Right ventricle myocardium superior (tissue), 1 donor: ENCODE measurements around the gene TWNK. TPM values are rescaled to one million over a fixed set of nuclear protein-coding genes. Genes with fewer than 3 reads are reported as not detected.

Source experiments
- ATAC-seq: fragments of 200-7000 bp; cut with Tn5 transposase; one replicate; pipeline ENCODE4 v1.9.1; 2020; ENCODE audit warnings: mild to moderate bottlenecking; ENCODE audit not compliant: poor library complexity
- DNase-seq: peaks from one replicate; pipeline ENCODE4 v3.0.0-alpha.2; 2020
- intact Hi-C: fragments of 100-400 bp; cut with DNase I; formaldehyde crosslinking; loops from one replicate; pipeline ENCODE4 v1.11.2; 2022
- microRNA-seq: library from miRNA; unstranded; fragments of <30 nt; microRNA quantifications from one replicate; pipeline ENCODE4 v1.2.0, GENCODE V29; 2020
- total RNA-seq: library from RNA; stranded (reverse); fragmentation: NEBNext Ultra II Directional; extraction: Animal tissue kit (Norgen Biotek cat#: 25700); gene quantifications from one replicate; pipeline ENCODE4 v1.2.1, GENCODE V29; 2021
- donor health status: DM: no; HTN: yes; CAD: no; lungs with severe emphysema.

The TWNK gene
- total RNA-seq, 1 donor from 2014 or later, result 6.4 TPM

DNA sequence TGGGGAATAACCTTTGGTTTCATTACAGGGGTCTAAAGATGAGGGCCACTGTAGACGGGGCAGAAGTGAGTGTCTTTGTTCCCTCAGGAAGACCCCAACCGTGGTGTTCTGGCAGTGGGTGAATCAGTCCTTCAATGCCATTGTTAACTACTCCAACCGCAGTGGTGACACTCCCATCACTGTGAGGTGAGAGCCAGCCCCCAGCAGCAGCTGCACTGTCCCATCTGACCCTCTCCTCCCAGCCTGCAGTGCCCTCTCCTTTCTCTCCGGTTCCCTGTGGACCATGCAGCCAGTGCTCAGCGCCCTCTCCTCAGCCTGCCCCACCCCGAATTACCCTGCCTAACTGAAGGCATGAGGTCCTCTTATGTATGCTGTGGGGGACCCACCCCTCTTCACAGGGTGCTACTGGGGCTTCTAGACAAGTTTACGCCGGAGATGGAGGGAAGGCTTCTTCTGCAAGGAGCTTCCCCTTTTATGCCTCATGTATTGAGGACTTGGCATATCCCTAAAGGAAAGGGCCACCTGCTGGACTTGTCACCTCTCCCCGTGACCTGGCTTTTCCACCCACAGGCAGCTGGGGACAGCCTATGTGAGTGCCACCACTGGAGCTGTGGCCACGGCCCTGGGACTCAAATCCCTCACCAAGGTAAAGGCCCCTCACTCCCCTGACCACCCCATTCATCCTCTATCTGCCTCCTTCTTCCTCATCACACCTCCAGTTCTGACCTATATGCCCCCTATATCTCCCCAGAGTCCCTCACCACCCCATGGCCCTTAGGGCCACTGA, 48.8 kb downstream of the TWNK start:
- intact Hi-C loops, result no loop called here
- ATAC-seq (no peak), DNase-seq (no peak)

DNA sequence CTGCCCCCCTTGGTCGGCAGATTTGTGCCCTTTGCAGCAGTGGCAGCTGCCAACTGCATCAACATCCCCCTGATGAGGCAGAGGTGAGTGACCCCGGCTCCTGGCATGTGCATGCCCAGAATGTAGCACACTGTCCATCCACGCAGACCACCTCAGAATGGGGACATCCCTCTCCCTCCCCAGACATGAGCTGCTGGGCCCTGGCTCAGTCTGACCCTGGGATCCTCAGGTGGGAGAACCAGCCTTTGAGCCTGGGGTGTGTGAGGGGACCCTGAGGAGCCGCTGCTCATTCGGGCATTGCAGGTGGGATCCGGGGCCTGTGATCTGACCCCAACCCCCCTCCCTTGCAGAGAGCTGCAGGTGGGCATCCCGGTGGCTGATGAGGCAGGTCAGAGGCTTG, 49.4 kb downstream of the TWNK start:
- ATAC-seq (no peak), DNase-seq (no peak)
- intact Hi-C loops, result no loop called here

DNA sequence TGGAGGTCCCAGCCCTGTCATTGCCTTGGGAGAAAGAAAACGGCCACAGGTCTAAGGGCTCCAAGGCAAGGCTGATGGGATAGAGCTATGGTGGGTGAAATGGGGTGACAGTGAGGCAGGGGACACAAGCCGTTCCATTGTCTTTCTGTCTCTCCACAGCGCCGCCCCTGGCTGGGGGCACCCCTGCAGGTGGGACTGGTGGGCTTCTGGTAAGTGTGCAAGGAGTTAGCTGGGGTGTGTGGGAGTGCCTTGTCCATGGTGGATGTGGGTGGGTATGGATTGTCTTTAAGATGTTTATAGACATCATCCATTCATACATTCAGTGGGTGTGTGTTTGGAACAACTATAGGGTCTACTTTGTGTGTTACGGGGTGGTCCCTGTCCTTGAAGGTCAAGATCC, 51.1 kb downstream of the TWNK start:
- intact Hi-C loops, result no loop called here
- DNase-seq, result no peak
- no peak for ATAC-seq

DNA sequence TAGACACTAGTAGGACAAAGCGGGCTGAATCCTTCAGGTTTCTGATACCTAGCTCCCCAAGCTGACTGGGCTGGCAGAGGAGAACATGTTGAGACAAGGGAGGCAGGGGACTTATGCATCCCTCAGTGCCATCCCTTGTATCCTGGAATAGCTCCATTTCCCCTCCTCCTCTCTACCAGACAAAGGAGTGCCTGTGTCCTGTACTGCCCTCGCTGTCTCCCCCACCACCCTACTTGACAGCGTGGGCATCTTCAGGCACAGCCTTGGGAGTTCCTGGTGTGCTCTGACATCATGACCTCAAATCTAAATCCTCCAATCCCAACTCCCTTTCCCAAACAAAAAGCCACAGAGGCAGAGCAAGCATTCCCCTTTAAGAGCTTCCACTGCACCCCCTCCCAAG, 52.7 kb downstream of the TWNK start:
- DNase-seq (no peak), ATAC-seq (no peak)
- intact Hi-C loops, result no loop called here

DNA sequence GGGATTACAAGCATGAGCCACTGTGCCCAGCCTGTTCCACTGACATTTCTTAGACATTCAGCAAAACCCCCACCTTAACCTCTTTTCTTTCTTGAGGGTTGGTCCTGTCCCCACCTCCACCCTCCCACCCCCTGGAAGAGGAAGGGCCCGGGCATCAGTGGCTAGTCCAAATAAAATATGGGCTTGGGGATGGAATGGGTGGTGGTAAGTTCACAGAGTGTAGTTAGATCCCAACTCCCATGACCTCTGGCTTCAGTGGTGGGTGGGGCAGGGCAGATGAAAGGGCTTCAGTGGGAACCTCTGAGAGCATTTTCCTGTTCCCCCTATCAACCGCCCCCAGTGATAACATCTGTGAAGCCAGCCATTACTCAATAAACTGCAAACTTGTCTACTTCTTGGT, 53.5 kb downstream of the TWNK start:
- DNase-seq (no peak), ATAC-seq (no peak)
- intact Hi-C loops, result no loop called here

DNA sequence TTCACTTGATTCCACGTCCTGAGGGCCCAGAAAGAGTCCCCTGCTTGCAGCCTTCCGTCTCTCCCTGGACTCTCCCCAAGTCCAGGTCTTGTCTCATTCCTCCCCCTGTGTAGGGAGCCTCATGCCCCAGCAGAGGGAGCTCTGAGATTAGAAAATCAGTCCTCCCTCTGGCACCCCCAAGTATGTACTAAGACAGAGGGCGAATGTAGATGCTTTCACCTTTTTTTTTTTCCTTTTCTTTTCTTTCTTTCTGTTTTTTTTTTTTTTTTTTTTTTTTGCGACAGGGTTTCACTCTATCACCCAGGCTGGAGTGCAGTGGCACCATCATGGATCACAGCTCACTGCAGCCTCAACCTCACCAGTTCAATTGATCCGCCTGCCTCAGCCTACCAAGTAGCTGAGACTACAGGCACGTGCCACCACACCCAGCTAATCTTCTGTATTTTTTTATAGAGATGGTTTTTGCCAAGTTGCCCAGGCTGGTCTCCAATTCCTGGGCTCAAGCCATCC, 54.0 kb downstream of the TWNK start:
- intact Hi-C loops, result no loop called here
- peak; percentile 85 for ATAC-seq
- peak; percentile 83 for DNase-seq

DNA sequence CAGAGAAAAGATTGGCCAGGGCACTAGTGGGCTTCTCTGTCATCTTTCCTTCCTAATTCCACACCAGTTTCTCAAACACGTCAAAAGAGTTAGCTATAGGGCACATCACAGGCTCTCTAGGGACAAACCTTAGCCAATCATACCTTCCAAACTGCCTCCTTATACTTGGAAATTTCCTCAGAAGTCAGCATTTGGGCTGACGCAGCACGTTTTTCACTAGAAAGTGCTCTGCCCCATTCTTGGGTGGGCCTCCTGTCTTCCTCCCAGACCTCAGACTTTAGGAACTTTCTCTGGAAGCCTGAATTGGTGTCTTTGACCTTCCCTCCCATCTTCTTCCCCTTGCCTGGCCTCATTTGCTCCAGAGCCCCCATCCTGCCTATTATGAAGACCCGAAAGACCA, 54.8 kb downstream of the TWNK start:
- intact Hi-C loops, result no loop called here
- no peak for ATAC-seq

DNA sequence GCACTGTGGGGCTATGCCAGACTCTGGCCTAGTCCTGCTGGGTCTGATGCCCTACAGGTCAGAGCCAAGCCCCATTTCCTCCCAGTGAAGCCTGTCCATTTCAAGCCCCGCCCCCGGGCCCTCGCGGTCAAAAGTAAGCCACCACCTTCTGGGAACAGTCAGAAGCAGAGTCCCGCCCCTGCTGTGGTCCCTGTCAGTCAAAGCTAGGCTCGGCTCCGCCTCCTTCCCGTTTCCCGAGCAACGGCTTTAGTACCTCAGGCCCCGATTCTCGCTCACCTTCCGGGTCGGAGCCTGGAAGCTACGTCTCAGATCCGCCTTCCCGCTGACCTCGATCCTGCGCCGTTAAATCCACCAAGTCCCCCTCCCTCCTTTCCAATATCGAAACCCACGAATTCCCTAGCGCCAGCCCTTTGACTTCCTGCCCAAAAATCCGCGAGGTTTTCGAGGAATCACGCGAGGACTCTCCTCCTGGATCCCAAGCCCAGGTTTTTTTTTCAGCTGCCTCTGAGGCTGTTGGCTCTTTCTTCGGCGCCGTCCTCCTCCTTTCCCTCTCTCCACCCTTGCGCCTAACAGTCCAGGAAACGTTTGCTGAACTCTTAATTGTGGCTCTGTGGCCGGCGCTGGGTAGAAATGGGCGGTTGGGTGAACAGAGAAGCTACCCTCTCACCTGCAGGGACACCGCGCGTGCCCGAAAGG, 55.5 kb downstream of the TWNK start:
- DNase-seq (peak; percentile 98), ATAC-seq (peak; percentile 95)
- intact Hi-C loops, result no loop called here

More for the DNA sequence above, 54.8 kb downstream of the TWNK start:
- no peak for DNase-seq

DNA sequence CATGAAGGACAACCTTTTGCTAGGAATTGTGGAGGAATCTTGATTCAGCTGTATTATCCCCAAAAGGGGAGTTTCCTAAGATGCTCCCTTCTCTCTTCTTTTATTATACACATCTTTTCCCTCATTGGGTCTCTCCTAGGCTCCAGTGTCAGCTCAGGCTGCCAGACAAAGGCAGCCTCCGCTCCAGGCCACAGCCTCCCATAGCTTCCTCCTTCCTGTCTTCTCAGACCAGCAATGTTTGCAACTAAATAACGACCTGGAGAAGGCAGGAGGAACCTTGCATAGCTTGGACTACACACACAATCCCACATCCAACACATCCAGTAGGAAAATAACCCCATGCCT, 56.0 kb downstream of the TWNK start:
- ATAC-seq (no peak), DNase-seq (no peak)
- intact Hi-C loops, result no loop called here

Small RNA genes within 50 kb of the gene (microRNA-seq; reads per million reads assigned to microRNA genes)
- not detected for gene MIR608

Other genes starting within 250 kb of the TWNK start
- not detected for gene PAX2, start 242.0 kb upstream of the TWNK start, total RNA-seq
- gene SLF2, start 74.6 kb upstream of the TWNK start, total RNA-seq, result 15.0 TPM
- gene SEMA4G, start 18.0 kb upstream of the TWNK start, total RNA-seq, result 0.86 TPM
- gene MRPL43, start within 50 bp of the TWNK start, total RNA-seq, result 55.4 TPM
- 39.1 TPM for gene LZTS2, start 12.3 kb downstream of the TWNK start, total RNA-seq
- gene PDZD7, start 43.6 kb downstream of the TWNK start, total RNA-seq, result 0.38 TPM
- 11.4 TPM for gene SFXN3, start 43.7 kb downstream of the TWNK start, total RNA-seq
- 5.0 TPM for gene KAZALD1, start 74.4 kb downstream of the TWNK start, total RNA-seq
- not detected for gene TLX1, start 143.8 kb downstream of the TWNK start, total RNA-seq
- not detected for gene LBX1, start 241.9 kb downstream of the TWNK start, total RNA-seq